Caco-2 (cell line): ENCODE measurements around the gene FBXL20. TPM values are rescaled to one million over a fixed set of nuclear protein-coding genes. Genes with fewer than 3 reads are reported as not detected.

Source experiments
- BruUV-seq: library from RNA; stranded (reverse); fragments of 400-500 nt; replicated peaks from 2 replicates; lab custom pipeline; 2021; lab: Mats Ljungman, UMichigan
- CTCF ChIA-PET: fragments of 300-600 bp; sonication (Branson Sonifier 250); formaldehyde crosslinking; loops from one replicate; lab custom pipeline; 2022; ENCODE audit warnings: antibody characterized with exemption; lab: Charles Lee
- POLR2A ChIA-PET: fragments of 300-600 bp; sonication (Branson Sonifier 250); formaldehyde crosslinking; loops from one replicate; lab custom pipeline; 2022; ENCODE audit warnings: antibody characterized with exemption; lab: Charles Lee
- DNase-seq, 2 experiments: peaks; one replicate each; pipeline versions ENCODE4 v3.0.0 to v3.0.0-alpha.2; 2020 to 2022
- H3K27me3 ChIP-seq: replicated peaks from 2 replicates; pipeline ENCODE4 v1.6.0; 2011; ENCODE audit warnings: low read length; ENCODE audit not compliant: control insufficient read depth, insufficient read depth
- H3K36me3 ChIP-seq: 2 replicates; pipeline ENCODE4 v1.5.1; 2011; ENCODE audit warnings: low read length; ENCODE audit not compliant: control insufficient read depth, insufficient read depth
- H3K4me1 ChIP-seq: fragments of 250-450 bp; sonication (Bioruptor Pico); 2 replicates; pipeline ENCODE4 v1.5.1; 2020; ENCODE audit warnings: mild to moderate bottlenecking
- H3K4me3 ChIP-seq: 2 replicates; pipeline ENCODE4 v1.5.1; 2011; ENCODE audit warnings: low read depth, mild to moderate bottlenecking, control low read depth, low read length
- H3K9me3 ChIP-seq: fragments of 250-450 bp; sonication (Bioruptor Pico); 2 replicates; pipeline ENCODE4 v1.5.1; 2020; ENCODE audit warnings: mild to moderate bottlenecking, moderate library complexity
- H3K27ac Mint-ChIP-seq: one replicate; pipeline ENCODE4 v1.8.0; 2022; ENCODE audit warnings: mixed read lengths; ENCODE audit not compliant: unreplicated experiment
- H3K27me3 Mint-ChIP-seq: one replicate; pipeline ENCODE4 v1.8.0; 2022; ENCODE audit warnings: mixed read lengths; ENCODE audit not compliant: insufficient read depth, unreplicated experiment
- H3K36me3 Mint-ChIP-seq: one replicate; pipeline ENCODE4 v1.8.0; 2022; ENCODE audit warnings: mild to moderate bottlenecking, mixed read lengths; ENCODE audit not compliant: insufficient read depth, unreplicated experiment
- H3K4me1 Mint-ChIP-seq: one replicate; pipeline ENCODE4 v1.8.0; 2022; ENCODE audit warnings: low read depth, mixed read lengths; ENCODE audit not compliant: unreplicated experiment
- H3K4me3 Mint-ChIP-seq: one replicate; pipeline ENCODE4 v1.8.0; 2022; ENCODE audit warnings: mild to moderate bottlenecking, moderate library complexity, mixed read lengths; ENCODE audit not compliant: unreplicated experiment
- H3K9me3 Mint-ChIP-seq: one replicate; pipeline ENCODE4 v1.8.0; 2022; ENCODE audit warnings: mixed read lengths; ENCODE audit not compliant: unreplicated experiment
- intact Hi-C: fragments of 100-400 bp; cut with micrococcal nuclease; formaldehyde crosslinking; loops from one replicate; pipeline ENCODE4 v1.10.0; 2022; ENCODE audit not compliant: unreplicated experiment
- total RNA-seq: library from RNA; stranded (reverse); gene quantifications from 2 replicates; pipeline ENCODE4 v1.2.3, GENCODE V29; 2022
- TF ChIP-seq, protein P1 (sequence below), 2 experiments: fragments of 200-600 bp in 1 of 2; IDR thresholded peaks; 1 replicate in 1 of 2; 2 replicates in 1 of 2; pipeline versions ENCODE4 v1.5.1 to v1.8.0; 2011 to 2022; ENCODE audit warnings: antibody characterized with exemption in 1 of 2, control low read depth in 1 of 2, inconsistent platforms in 1 of 2, low read depth in 1 of 2, low read length in 1 of 2, mild to moderate bottlenecking in 1 of 2, moderate library complexity in 1 of 2; ENCODE audit not compliant: insufficient read depth in 1 of 2, severe bottlenecking in 1 of 2, unreplicated experiment in 1 of 2

Gene FBXL20
- total RNA-seq, 1 experiment from 2014 or later: 12.6 TPM

DNA sequence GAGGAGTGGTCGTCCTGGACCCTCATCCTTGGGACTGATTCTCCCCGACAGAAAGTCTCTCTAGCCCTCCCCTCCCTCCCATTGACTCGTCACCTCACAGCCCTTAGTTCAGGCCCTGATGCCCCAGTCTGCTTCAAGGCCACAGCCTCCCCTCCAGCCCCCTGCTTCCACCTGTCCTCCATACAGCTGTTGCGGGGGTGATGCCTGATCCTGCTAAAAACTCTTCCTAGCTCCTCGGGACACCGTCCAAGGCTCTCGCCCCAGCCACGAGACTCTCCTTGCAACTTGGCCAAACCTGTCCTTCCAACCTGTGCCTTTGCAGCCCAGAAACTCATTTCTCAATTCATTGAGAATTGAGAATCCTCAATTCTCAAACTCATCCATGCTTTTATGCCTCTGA lies 182.5 kb downstream of the FBXL20 start:
- Mint-ChIP-seq H3K4me1 (no peaks in the 10 kb centered on the region), H3K9me3 (no peaks in the 10 kb centered on the region), H3K27ac (no peak overlapping the region), H3K4me3 (no peak overlapping the region), H3K36me3 (no peaks in the 10 kb centered on the region), H3K27me3 (peaks cover 19% of the 10 kb centered on the region)
- ChIA-PET POLR2A (no interaction called here), CTCF (interaction anchor here (1.1 kb wide), 1 partner anchor 10 kb away, joined by 3 read pairs; no protein-coding TSS in a partner anchor)
- intact Hi-C loops: no loop called here
- Histone ChIP-seq H3K36me3 (no peaks in the 10 kb centered on the region), H3K4me3 (no peak overlapping the region), H3K9me3 (no peaks in the 10 kb centered on the region), H3K4me1 (no peaks in the 10 kb centered on the region), H3K27me3 (no peaks in the 10 kb centered on the region; the same call in 1 of the 2 replicates)
- BruUV-seq: no TSS peak
- TF ChIP-seq, protein P1, sequence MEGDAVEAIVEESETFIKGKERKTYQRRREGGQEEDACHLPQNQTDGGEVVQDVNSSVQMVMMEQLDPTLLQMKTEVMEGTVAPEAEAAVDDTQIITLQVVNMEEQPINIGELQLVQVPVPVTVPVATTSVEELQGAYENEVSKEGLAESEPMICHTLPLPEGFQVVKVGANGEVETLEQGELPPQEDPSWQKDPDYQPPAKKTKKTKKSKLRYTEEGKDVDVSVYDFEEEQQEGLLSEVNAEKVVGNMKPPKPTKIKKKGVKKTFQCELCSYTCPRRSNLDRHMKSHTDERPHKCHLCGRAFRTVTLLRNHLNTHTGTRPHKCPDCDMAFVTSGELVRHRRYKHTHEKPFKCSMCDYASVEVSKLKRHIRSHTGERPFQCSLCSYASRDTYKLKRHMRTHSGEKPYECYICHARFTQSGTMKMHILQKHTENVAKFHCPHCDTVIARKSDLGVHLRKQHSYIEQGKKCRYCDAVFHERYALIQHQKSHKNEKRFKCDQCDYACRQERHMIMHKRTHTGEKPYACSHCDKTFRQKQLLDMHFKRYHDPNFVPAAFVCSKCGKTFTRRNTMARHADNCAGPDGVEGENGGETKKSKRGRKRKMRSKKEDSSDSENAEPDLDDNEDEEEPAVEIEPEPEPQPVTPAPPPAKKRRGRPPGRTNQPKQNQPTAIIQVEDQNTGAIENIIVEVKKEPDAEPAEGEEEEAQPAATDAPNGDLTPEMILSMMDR (IDR thresholded peaks at IDR 0.05; ENCODE audit: insufficient read depth in 1 of 2, low read depth in 1 of 2, low read length in 1 of 2, severe bottlenecking in 1 of 2, unreplicated experiment in 1 of 2): no peak
- DNase-seq: no peak

DNA sequence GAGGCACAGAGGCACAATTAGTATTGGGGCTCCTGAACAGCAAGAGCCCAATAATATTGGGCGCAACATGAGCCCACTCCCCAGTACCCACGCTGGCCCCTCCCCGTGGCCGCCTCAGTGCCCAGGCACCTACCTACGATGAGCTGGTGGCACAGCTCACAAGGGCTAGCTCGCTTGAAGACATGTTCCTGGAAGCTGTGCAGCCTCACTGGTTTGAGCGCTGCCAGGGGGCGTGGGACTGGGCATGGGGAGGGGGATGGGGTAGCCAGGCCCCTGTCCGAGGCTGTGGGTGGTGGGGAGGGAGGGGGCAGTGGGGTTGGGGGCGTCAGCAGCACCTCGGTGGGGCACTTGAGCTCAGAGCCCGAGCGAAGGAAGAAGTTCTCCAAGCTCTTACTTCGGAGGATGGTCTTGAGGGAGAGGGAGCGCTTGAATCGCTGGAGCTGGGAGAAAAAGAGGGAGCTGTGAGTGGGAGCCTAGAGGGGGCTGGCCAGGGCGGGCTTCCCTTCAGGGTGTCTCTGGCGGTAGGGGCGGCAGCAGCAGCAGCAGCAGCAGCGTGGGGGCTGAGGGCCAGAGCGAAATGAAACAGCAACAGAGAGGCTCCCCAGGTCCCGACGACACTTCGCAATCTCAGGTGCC lies 183.6 kb downstream of the FBXL20 start:
- no peaks in the 10 kb centered on the region for H3K9me3 ChIP-seq

DNA sequence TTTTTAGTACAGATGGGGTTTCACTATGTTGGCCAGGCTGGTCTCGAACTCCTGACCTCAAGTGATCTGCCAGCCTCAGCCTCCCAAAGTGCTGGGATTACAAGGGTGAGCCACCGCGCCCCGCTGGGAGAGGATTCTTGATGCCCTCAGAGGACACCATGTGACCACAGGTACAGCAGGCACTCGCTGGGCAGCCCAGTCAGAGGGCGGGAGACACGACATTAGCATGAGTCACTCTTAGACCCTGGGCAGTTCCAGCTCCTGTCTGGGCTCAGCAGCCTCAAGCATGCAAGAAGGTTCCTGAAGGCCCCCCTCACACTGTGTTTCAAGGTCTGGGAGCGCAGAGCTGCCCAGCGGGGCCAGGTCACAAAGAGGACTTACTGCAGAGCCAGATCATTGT lies 187.6 kb downstream of the FBXL20 start:
- Mint-ChIP-seq H3K27ac (no peak overlapping the region), H3K36me3 (no peaks in the 10 kb centered on the region), H3K4me3 (no peak overlapping the region), H3K27me3 (peaks cover 17% of the 10 kb centered on the region), H3K9me3 (no peaks in the 10 kb centered on the region), H3K4me1 (no peaks in the 10 kb centered on the region)
- H3K27me3 ChIP-seq: no peaks in the 10 kb centered on the region
- ChIA-PET CTCF (interaction anchor here (1.4 kb wide), 1 partner anchor 26 kb away, joined by 3 read pairs; no protein-coding TSS in a partner anchor), POLR2A (no interaction called here)
- no peaks in the 10 kb centered on the region for H3K36me3 ChIP-seq
- H3K4me3 ChIP-seq: no peak overlapping the region
- H3K4me1 ChIP-seq: no peaks in the 10 kb centered on the region
- DNase-seq: no peak
- H3K9me3 ChIP-seq: no peaks in the 10 kb centered on the region
- BruUV-seq: no TSS peak
- TF ChIP-seq, protein P1 (IDR thresholded peaks at IDR 0.05; ENCODE audit: insufficient read depth in 1 of 2, low read depth in 1 of 2, low read length in 1 of 2, severe bottlenecking in 1 of 2, unreplicated experiment in 1 of 2): no peak
- intact Hi-C loops: no loop called here

More for the DNA sequence above, 183.6 kb downstream of the FBXL20 start:
- Mint-ChIP-seq H3K9me3 (no peaks in the 10 kb centered on the region), H3K4me1 (no peaks in the 10 kb centered on the region), H3K27me3 (peaks cover 17% of the 10 kb centered on the region), H3K27ac (no peak overlapping the region), H3K4me3 (no peak overlapping the region), H3K36me3 (no peaks in the 10 kb centered on the region)
- no peaks in the 10 kb centered on the region for H3K4me1 ChIP-seq
- no peak overlapping the region for H3K4me3 ChIP-seq
- no peak for DNase-seq
- no peaks in the 10 kb centered on the region for H3K36me3 ChIP-seq
- intact Hi-C loops: no loop called here
- ChIA-PET CTCF (interaction anchor here (0.7 to 1.3 kb wide), 4 partner anchors 9 to 27 kb away, joined by 3 to 7 read pairs (median 5); no protein-coding TSS in a partner anchor), POLR2A (no interaction called here)
- no peaks in the 10 kb centered on the region; the same call in 1 of the 2 replicates for H3K27me3 ChIP-seq
- TF ChIP-seq, protein P1 (IDR thresholded peaks at IDR 0.05; ENCODE audit: insufficient read depth in 1 of 2, low read depth in 1 of 2, low read length in 1 of 2, severe bottlenecking in 1 of 2, unreplicated experiment in 1 of 2): no peak
- no TSS peak for BruUV-seq
